ENCODE data around the gene LTK. TPM values are rescaled to one million over a fixed set of nuclear protein-coding genes. Genes with fewer than 3 reads are reported as not detected.

Gene LTK
- total RNA-seq = 0.13 TPM in 1 of 2 replicates, not detected in the other

GRCh38 chr15:41513506-41514227, at the start of gene LTK:
Gene LTK, minus strand, starts transcription at chr15:41513827. Its CDS starts 118 bp downstream, at chr15:41513709.
- Histone ChIP-seq H3K36me3 (ENCODE audit: control insufficient read depth, insufficient read depth, low read length) (peaks cover 1% of the 10 kb centered on the region), H3K4me3 (ENCODE audit: low read depth, low read length) (no peak within 1 kb of the TSS), H3K27me3 (ENCODE audit: control insufficient read depth, insufficient read depth, low read length) (peaks cover 26% of the 10 kb centered on the region)
- no peak for TF ChIP-seq CTCF (IDR thresholded peaks at IDR 0.05; ENCODE audit: insufficient read depth, low read length, severe bottlenecking)
- no peak for FAIRE-seq
- peak; percentile 14 for DNase-seq (ENCODE audit: low read depth)

- H3K4me3 ChIP-seq (ENCODE audit: low read depth, low read length) = no peak overlapping the region
- H3K27me3 ChIP-seq (ENCODE audit: control insufficient read depth, insufficient read depth, low read length) = peaks cover 3% of the 10 kb centered on the region
- DNase-seq (ENCODE audit: low read depth) = no peak
- TF ChIP-seq CTCF (IDR thresholded peaks at IDR 0.05; ENCODE audit: insufficient read depth, low read length, severe bottlenecking) = no peak
- FAIRE-seq = no peak
- H3K36me3 ChIP-seq (ENCODE audit: control insufficient read depth, insufficient read depth, low read length) = no peaks in the 10 kb centered on the region
Observed at GRCh38 chr15:41562784-41563198, 49.2 kb upstream of the LTK start.

GRCh38 chr15:41562244-41562643, 48.6 kb upstream of the LTK start:
- no peak for TF ChIP-seq CTCF (IDR thresholded peaks at IDR 0.05; ENCODE audit: insufficient read depth, low read length, severe bottlenecking)
- H3K4me3 ChIP-seq (ENCODE audit: low read depth, low read length) = no peak overlapping the region
- FAIRE-seq (no peak), DNase-seq (ENCODE audit: low read depth) (no peak)
- H3K36me3 ChIP-seq (ENCODE audit: control insufficient read depth, insufficient read depth, low read length) = no peaks in the 10 kb centered on the region
- H3K27me3 ChIP-seq (ENCODE audit: control insufficient read depth, insufficient read depth, low read length) = peaks cover 3% of the 10 kb centered on the region

- Histone ChIP-seq H3K4me3 (ENCODE audit: low read depth, low read length) (no peak overlapping the region), H3K27me3 (ENCODE audit: control insufficient read depth, insufficient read depth, low read length) (peaks cover 3% of the 10 kb centered on the region), H3K36me3 (ENCODE audit: control insufficient read depth, insufficient read depth, low read length) (no peaks in the 10 kb centered on the region)
- TF ChIP-seq CTCF (IDR thresholded peaks at IDR 0.05; ENCODE audit: insufficient read depth, low read length, severe bottlenecking) = no peak
- no peak for DNase-seq (ENCODE audit: low read depth)
- FAIRE-seq = no peak
Observed at GRCh38 chr15:41561777-41562145, 48.1 kb upstream of the LTK start.

GRCh38 chr15:41561104-41561776, 47.6 kb upstream of the LTK start:
- no peak for TF ChIP-seq CTCF (IDR thresholded peaks at IDR 0.05; ENCODE audit: insufficient read depth, low read length, severe bottlenecking)
- peaks cover 3% of the 10 kb centered on the region for H3K27me3 ChIP-seq (ENCODE audit: control insufficient read depth, insufficient read depth, low read length)
- no peak for DNase-seq (ENCODE audit: low read depth)
- H3K36me3 ChIP-seq (ENCODE audit: control insufficient read depth, insufficient read depth, low read length) = no peaks in the 10 kb centered on the region
- FAIRE-seq = no peak
- H3K4me3 ChIP-seq (ENCODE audit: low read depth, low read length) = no peak overlapping the region
